Lower leg skin (tissue), 4 donors: ENCODE measurements around the gene GALNS. TPM values are rescaled to one million over a fixed set of nuclear protein-coding genes. Genes with fewer than 3 reads are reported as not detected.

ENCODE experiments used
- DNase-seq, 2 donors: peaks; one replicate each; pipeline ENCODE4 v3.0.0-alpha.2; 2019; ENCODE audit warnings: low spot score in 2 of 2
- H3K4me3 ChIP-seq: fragments of 200-600 bp; sonication (generic); 2 replicates; pipeline ENCODE4 v1.5.1; 2017; ENCODE audit warnings: mild to moderate bottlenecking, low read depth; ENCODE audit not compliant: poor library complexity, severe bottlenecking
- CTCF ChIP-seq, 3 donors: fragments of 450-650 bp; IDR thresholded peaks; one replicate each; pipeline ENCODE4 v1.5.1; 2016; ENCODE audit warnings: antibody characterized with exemption in 3 of 3, mild to moderate bottlenecking in 3 of 3, moderate library complexity in 2 of 3
- POLR2A ChIP-seq, 2 donors: fragments of 450-650 bp; IDR thresholded peaks; one replicate each; pipeline ENCODE4 v1.6.1; 2016 to 2017; ENCODE audit warnings: antibody characterized with exemption in 2 of 2, mild to moderate bottlenecking in 1 of 2, moderate library complexity in 1 of 2
- WGBS, 2 donors: methylation state at CpG; one replicate each; pipeline ENCODE4 v1.1.5; 2018; 5-methylcytosine and 5-hydroxymethylcytosine counted together
- intact Hi-C: fragments of 100-400 bp; cut with DNase I; formaldehyde crosslinking; loops from one replicate; pipeline ENCODE4 v1.15.0; 2023; ENCODE audit warnings: low total_unique reads
- total RNA-seq, 4 donors: library from RNA; depleted of rRNA; stranded (reverse); fragments of >200 nt; gene quantifications; one replicate each; pipeline ENCODE4 v1.1.0, GENCODE V29; 2016

Gene GALNS
- total RNA-seq, 4 donors from 2014 or later: 17.3 to 45.6 (median 37.3) TPM

DNA sequence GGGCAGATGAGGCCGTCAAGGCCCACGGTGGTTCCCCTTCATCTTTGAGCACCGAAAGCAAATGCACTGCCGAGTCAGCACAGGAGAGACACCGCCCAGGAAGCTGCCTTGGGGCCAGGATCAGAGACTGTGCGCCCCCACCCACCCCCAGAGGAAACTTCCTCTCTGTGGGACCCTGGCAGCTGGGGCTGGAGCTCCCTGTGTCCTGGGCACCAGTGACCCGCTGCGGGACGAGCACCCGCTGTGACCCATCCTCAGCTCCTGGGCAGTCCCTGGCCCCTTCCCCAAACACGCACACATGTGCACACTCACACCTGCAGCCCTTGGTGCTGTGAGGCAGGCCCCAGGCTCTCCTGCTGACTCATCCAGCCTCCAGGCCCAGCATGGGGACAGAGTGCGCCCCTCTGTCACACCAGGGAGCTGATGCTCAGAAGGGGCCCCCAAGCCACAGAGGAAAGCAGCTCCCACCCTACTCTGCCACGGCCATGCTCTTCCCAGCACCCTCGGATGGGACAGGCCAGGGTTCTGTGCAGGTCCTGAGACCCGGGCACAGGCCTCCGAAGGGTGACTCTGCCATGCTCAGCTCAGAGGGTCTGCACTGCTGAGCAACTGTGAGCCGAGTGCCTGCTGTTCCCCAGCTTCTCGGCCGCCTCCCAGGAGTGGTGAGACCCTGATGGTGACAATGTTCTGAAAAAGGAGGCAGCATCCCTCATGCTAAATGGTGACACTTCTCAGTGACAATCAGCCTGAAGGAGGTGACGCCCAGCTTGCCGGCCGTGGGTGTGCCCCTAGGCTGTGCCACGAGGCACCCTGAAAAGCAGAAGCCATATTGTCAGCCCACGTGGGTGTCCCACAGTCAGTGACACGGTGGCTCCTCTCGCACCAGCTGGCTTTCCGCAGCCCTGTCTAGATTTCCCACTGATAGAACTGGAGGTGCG lies 75.3 kb downstream of the GALNS start:
- DNase-seq: no peak
- TF ChIP-seq POLR2A (IDR thresholded peaks at IDR 0.05) (no peak), CTCF (IDR thresholded peaks at IDR 0.05) (no peak)
- intact Hi-C loops: no loop called here
- WGBS, 2 donors: 64 to 65% methylated on average over 28 of the region's 28 CpGs
- no peak overlapping the region for H3K4me3 ChIP-seq

- WGBS, 2 donors: 81 to 85% methylated on average over 13 of the region's 13 CpGs
- no peak for DNase-seq
- intact Hi-C loops: no loop called here
- H3K4me3 ChIP-seq: no peak overlapping the region
- TF ChIP-seq CTCF (IDR thresholded peaks at IDR 0.05) (no peak), POLR2A (IDR thresholded peaks at IDR 0.05) (no peak)
These were observed 76.3 kb downstream of the GALNS start for GRCh38 chr16:88780142-88781062.

- no peak overlapping the region for H3K4me3 ChIP-seq
- intact Hi-C loops: no loop called here
- no peak for DNase-seq
- TF ChIP-seq POLR2A (IDR thresholded peaks at IDR 0.05) (no peak), CTCF (IDR thresholded peaks at IDR 0.05) (no peak)
- WGBS, 2 donors: 75 to 84% methylated on average over 17 to 24 of the region's 34 CpGs
These were observed 77.2 kb downstream of the GALNS start for GRCh38 chr16:88779406-88780141.

DNA sequence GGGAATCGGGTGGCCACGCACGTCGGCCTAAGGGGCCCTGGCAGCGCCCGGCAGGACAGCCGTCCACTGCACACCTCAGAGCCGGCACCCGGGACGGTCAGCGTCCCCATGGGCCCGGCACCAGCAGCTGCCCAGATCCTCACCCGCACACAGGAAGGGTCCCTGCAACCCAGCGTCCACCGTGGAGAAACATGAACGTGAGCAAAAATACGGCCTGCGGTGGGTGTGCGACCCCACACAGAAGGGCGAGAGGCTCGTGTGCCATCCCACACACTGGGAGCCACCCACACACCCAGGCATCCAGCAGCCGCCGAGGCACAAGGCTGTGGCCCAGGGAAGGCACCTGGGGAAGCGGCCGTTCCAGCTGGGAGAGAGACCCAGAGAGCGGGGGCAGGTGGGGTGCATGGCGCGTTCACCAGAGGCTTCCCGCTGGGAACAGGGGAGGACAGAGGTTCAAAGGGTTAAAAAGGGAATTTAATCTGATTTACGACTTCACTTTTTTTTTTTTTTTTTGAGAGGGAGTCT lies 78.1 kb downstream of the GALNS start:
- WGBS, 2 donors: 89% methylated on average over 15 to 21 of the region's 30 CpGs
- DNase-seq: no peak
- intact Hi-C loops: no loop called here
- no peak overlapping the region for H3K4me3 ChIP-seq
- no peak for TF ChIP-seq CTCF (IDR thresholded peaks at IDR 0.05)
- no peak for TF ChIP-seq POLR2A (IDR thresholded peaks at IDR 0.05)

GRCh38 chr16:88778271-88778525 lies 78.5 kb downstream of the GALNS start:
- intact Hi-C loops: no loop called here
- TF ChIP-seq POLR2A (IDR thresholded peaks at IDR 0.05) (no peak), CTCF (IDR thresholded peaks at IDR 0.05) (no peak)
- 69 to 83% methylated on average over 5 to 7 of the region's 7 CpGs for WGBS, 2 donors

More at GRCh38 chr16:88778271-88778525, 78.5 kb downstream of the GALNS start:
- DNase-seq: no peak
- no peak overlapping the region for H3K4me3 ChIP-seq
